K562 (cell line): ENCODE results near the gene BCL2L1. TPM values are rescaled to one million over a fixed set of nuclear protein-coding genes. Genes with fewer than 3 reads are reported as not detected.

ENCODE experiments used
- ARID1B ChIP-seq: fragments of 450-650 bp; IDR thresholded peaks from 2 replicates; pipeline ENCODE4 v1.6.1; 2016; ENCODE audit warnings: antibody characterized with exemption, mild to moderate bottlenecking, inconsistent platforms
- CC2D1A ChIP-seq: fragments of 450-650 bp; IDR thresholded peaks from 2 replicates; pipeline ENCODE4 v1.6.1; 2017; ENCODE audit warnings: mild to moderate bottlenecking
- CGGBP1 ChIP-seq: fragments of 250-450 bp; sonication (Bioruptor Pico); IDR thresholded peaks from 2 replicates; pipeline ENCODE4 v1.9.0; 2021; ENCODE audit warnings: mild to moderate bottlenecking
- CTBP1 ChIP-seq: fragments of 450-650 bp; IDR thresholded peaks from 2 replicates; pipeline ENCODE4 v1.6.1; 2016; ENCODE audit warnings: borderline replicate concordance
- DIDO1 ChIP-seq: fragments of 450-650 bp; IDR thresholded peaks from 2 replicates; pipeline ENCODE4 v1.6.1; 2016; ENCODE audit warnings: low read depth, missing biosample characterization, missing genetic modification characterization
- DPF2 ChIP-seq: fragments of 450-650 bp; IDR thresholded peaks from 2 replicates; pipeline ENCODE4 v1.6.1; 2016
- FOSL1 ChIP-seq: fragments of 200-800 bp; sonication (Bioruptor generic); conservative IDR thresholded peaks from 2 replicates; pipeline ENCODE4 v1.6.1; 2016; ENCODE audit warnings: missing genetic modification characterization, missing compliant biosample characterization
- HOMEZ ChIP-seq: fragments of 250-450 bp; sonication (Bioruptor Pico); IDR thresholded peaks from 2 replicates; pipeline ENCODE4 v1.4.0; 2020; ENCODE audit warnings: mild to moderate bottlenecking, moderate library complexity
- JUND ChIP-seq, 2 experiments: IDR thresholded peaks; 2 replicates in 1 of 2; 3 replicates in 1 of 2; pipeline ENCODE4 v1.6.1; 2011; ENCODE audit warnings: borderline replicate concordance in 2 of 2, low read depth in 2 of 2, low read length in 2 of 2, improper control_type of control experiment in 1 of 2, missing biosample characterization in 1 of 2, missing genetic modification characterization in 1 of 2, missing genetic modification reagents in 1 of 2
- KDM1A ChIP-seq, 2 experiments: fragments of 450-650 bp; IDR thresholded peaks; 2 replicates each; pipeline ENCODE4 v1.6.1; 2016; ENCODE audit warnings: mild to moderate bottlenecking in 2 of 2
- KDM5B ChIP-seq: fragments of 200-600 bp; sonication (generic); IDR thresholded peaks from 2 replicates; pipeline ENCODE4 v1.6.1; 2012; ENCODE audit warnings: low read depth, mild to moderate bottlenecking, moderate library complexity, low read length, control low read depth, inconsistent platforms; ENCODE audit not compliant: insufficient replicate concordance
- MTF1 ChIP-seq: fragments of 250-450 bp; sonication (Bioruptor Pico); IDR thresholded peaks from 2 replicates; pipeline ENCODE4 v1.9.0; 2021; ENCODE audit warnings: moderate library complexity, mild to moderate bottlenecking, inconsistent platforms, borderline replicate concordance
- NR2C2 ChIP-seq, 2 experiments: fragments of 200-800 bp in 1 of 2; sonication (Bioruptor generic) in 1 of 2; sonication (generic) in 1 of 2; formaldehyde crosslinking in 1 of 2; IDR thresholded peaks; 2 replicates each; pipeline versions ENCODE4 v1.6.1 to v1.8.0; 2016 to 2022; ENCODE audit warnings: mild to moderate bottlenecking in 1 of 2, missing compliant biosample characterization in 1 of 2, missing genetic modification characterization in 1 of 2, missing genetic modification reagents in 1 of 2
- PHTF2 ChIP-seq: fragments of 250-450 bp; sonication (Bioruptor Pico); IDR thresholded peaks from 2 replicates; pipeline ENCODE4 v1.5.0; 2021; ENCODE audit warnings: mild to moderate bottlenecking
- RBFOX2 ChIP-seq: fragments of 200-400 bp; formaldehyde crosslinking; IDR thresholded peaks from 2 replicates; pipeline ENCODE4 v1.6.1; 2017; ENCODE audit warnings: low read depth, mild to moderate bottlenecking, low read length, moderate library complexity
- RBM34 ChIP-seq: fragments of 200-400 bp; formaldehyde crosslinking; IDR thresholded peaks from 2 replicates; pipeline ENCODE4 v1.6.1; 2018; ENCODE audit warnings: low read length, borderline replicate concordance; ENCODE audit not compliant: insufficient read depth
- SIN3A ChIP-seq, 2 experiments: fragments of 150-350 bp in 1 of 2; IDR thresholded peaks; 2 replicates each; pipeline ENCODE4 v1.6.1; 2011 to 2016; ENCODE audit warnings: borderline replicate concordance in 2 of 2, low read depth in 2 of 2, low read length in 2 of 2, mild to moderate bottlenecking in 2 of 2, moderate library complexity in 2 of 2; ENCODE audit not compliant: control insufficient read depth in 1 of 2
- SIN3B ChIP-seq: fragments of 450-650 bp; IDR thresholded peaks from 2 replicates; pipeline ENCODE4 v1.6.1; 2017; ENCODE audit warnings: low read depth, mild to moderate bottlenecking, moderate library complexity
- TRIM28 ChIP-seq: fragments of 450-650 bp; IDR thresholded peaks from 2 replicates; pipeline ENCODE4 v1.6.1; 2017
- YY1 ChIP-seq, 3 experiments: IDR thresholded peaks; 2 replicates each; pipeline ENCODE4 v1.6.1; 2011; ENCODE audit warnings: low read length in 2 of 3, mild to moderate bottlenecking in 2 of 3, moderate library complexity in 2 of 3, borderline replicate concordance in 1 of 3, control low read depth in 1 of 3, low read depth in 1 of 3; ENCODE audit not compliant: insufficient read depth in 3 of 3, insufficient replicate concordance in 2 of 3, control insufficient read depth in 1 of 3, insufficient read length in 1 of 3; ENCODE audit errors: extremely low read depth in 1 of 3
- ZNF197 ChIP-seq: fragments of 200-800 bp; sonication (Bioruptor generic); IDR thresholded peaks from 2 replicates; pipeline ENCODE4 v1.6.1; 2016; ENCODE audit warnings: low read depth, missing genetic modification characterization, missing compliant biosample characterization
- ZNF395 ChIP-seq: fragments of 200-800 bp; sonication (Bioruptor generic); IDR thresholded peaks from 2 replicates; pipeline ENCODE4 v1.6.1; 2017; ENCODE audit warnings: missing genetic modification characterization, missing compliant biosample characterization
- ZNF644 ChIP-seq: fragments of 200-800 bp; sonication (Bioruptor generic); IDR thresholded peaks from 2 replicates; pipeline ENCODE4 v1.6.1; 2016; ENCODE audit warnings: low read depth, missing genetic modification characterization, missing compliant biosample characterization
- polyA plus RNA-seq, 8 experiments: library from polyadenylated mRNA; depleted of rRNA in 4 of 8; stranded (reverse) in 5 of 8; unstranded in 3 of 8; fragments of >200 nt; fragmentation: Nextera tagmentation in 2 of 8; fragmentation: Illumina TruSeq in 1 of 8; extraction: Ambion mirVana in 2 of 8; extraction: Trizol in 1 of 8; gene quantifications; 2 replicates each; pipeline versions ENCODE4 v1.2.1 to v1.2.3, GENCODE V29; 2011 to 2014; ENCODE audit warnings: inconsistent platforms in 1 of 8, missing spikeins in 1 of 8
- total RNA-seq, 7 experiments: library from RNA; depleted of rRNA in 6 of 7; stranded (reverse); fragments of >200 nt in 6 of 7; fragmentation: Illumina TruSeq in 2 of 7; extraction: Trizol in 2 of 7; gene quantifications; 2 replicates each; pipeline versions ENCODE4 v1.2.1 to v1.2.3, GENCODE V29; 2011 to 2021; ENCODE audit warnings: low replicate concordance in 1 of 7

BCL2L1 gene
- total and polyA plus RNA-seq, 9 of the 15 experiments (the other 6 are each of a cell fraction or from before 2014, with no cell fraction given), result 3.3 to 182 (median 120) TPM

GRCh38 chr20:31661625-31662371 is 60.9 kb downstream of the BCL2L1 start (continued):
- TF ChIP-seq CGGBP1 (CRISPR knock-in tag), result 0 out of 2 replicates have a peak, but pooled peaks have one; percentile 18
- peak; percentile 23; the same call in 1 of the 2 replicates for TF ChIP-seq DPF2
- TF ChIP-seq SIN3A (IDR thresholded peaks at IDR 0.05; ENCODE audit: borderline replicate concordance in 2 of 2, control insufficient read depth in 1 of 2, low read depth in 2 of 2, low read length in 2 of 2), result peak; percentile 51 to 82; a peak in 1 of 4 replicates
- peak; percentile 13 for TF ChIP-seq KDM5B
- peak in 1 of 3 experiments; percentile 22 for TF ChIP-seq YY1 (IDR thresholded peaks at IDR 0.05; ENCODE audit: borderline replicate concordance in 1 of 3, control insufficient read depth in 1 of 3, extremely low read depth in 1 of 3, insufficient read depth in 3 of 3, insufficient read length in 1 of 3, insufficient replicate concordance in 2 of 3, low read depth in 1 of 3, low read length in 2 of 3)
- TF ChIP-seq NR2C2 (CRISPR knock-in tag; IDR thresholded peaks at IDR 0.05), result no peak
- peak; percentile 61 for TF ChIP-seq NR2C2 (tag; IDR thresholded peaks at IDR 0.05)
- TF ChIP-seq CC2D1A, result no peak
- TF ChIP-seq ARID1B, result 0 out of 2 replicates have a peak, but pooled peaks have one; percentile 54
- TF ChIP-seq ZNF644, result 0 out of 2 replicates have a peak, but pooled peaks have one; percentile 5
- TF ChIP-seq CTBP1, result peak; percentile 85
- TF ChIP-seq JUND (IDR thresholded peaks at IDR 0.05; ENCODE audit: borderline replicate concordance, low read depth, low read length), result peak; percentile 65
- TF ChIP-seq JUND (tag; IDR thresholded peaks at IDR 0.05; ENCODE audit: borderline replicate concordance, low read depth, low read length), result peak; percentile 52; the same call in 1 of the 3 replicates
- no peak for TF ChIP-seq DIDO1
- TF ChIP-seq FOSL1 (tag), result 0 out of 2 replicates have a peak, but pooled peaks have one; percentile 20
- TF ChIP-seq RBM34, result no peak
- TF ChIP-seq ZNF395 (CRISPR knock-in tag), result peak; percentile 20; the same call in 1 of the 2 replicates
- peak; percentile 66 for TF ChIP-seq RBFOX2
- no peak for TF ChIP-seq HOMEZ (CRISPR knock-in tag)
- no peak for TF ChIP-seq SIN3B
- TF ChIP-seq MTF1 (CRISPR knock-in tag), result no peak
- TF ChIP-seq ZNF197 (CRISPR knock-in tag), result 0 out of 2 replicates have a peak, but pooled peaks have one; percentile 41
- TF ChIP-seq KDM1A (IDR thresholded peaks at IDR 0.05), result peak; percentile 72 to 83
- no peak for TF ChIP-seq TRIM28
- peak; percentile 66; the same call in 1 of the 2 replicates for TF ChIP-seq PHTF2 (CRISPR knock-in tag)
- TF ChIP-seq, all 486 proteins: peak for 137
